DOHH2 (cell line): ENCODE results near the gene GLDN.
A peak's percentile ranks its signal among the peaks of the same experiment; 100 is the strongest.

ENCODE experiments used
- H3F3A ChIP-seq: fragments of 200-600 bp; sonication (generic), shearing (Covaris generic); 2 replicates; pipeline ENCODE4 v1.6.0; 2016; ENCODE audit warnings: antibody characterized with exemption, mild to moderate bottlenecking; ENCODE audit not compliant: control insufficient read depth, insufficient read depth
- H3K27ac ChIP-seq: fragments of 200-600 bp; sonication (generic); 2 replicates; pipeline ENCODE4 v1.5.1; 2014; ENCODE audit warnings: low read depth, mild to moderate bottlenecking, low read length, moderate library complexity
- H3K27me3 ChIP-seq: fragments of 200-600 bp; sonication (generic); 2 replicates; pipeline ENCODE4 v1.6.1; 2014; ENCODE audit warnings: mild to moderate bottlenecking, low read length, mixed read lengths; ENCODE audit not compliant: control insufficient read depth
- H3K36me3 ChIP-seq: fragments of 200-600 bp; sonication (generic); 2 replicates; pipeline ENCODE4 v1.6.1; 2014; ENCODE audit warnings: mild to moderate bottlenecking, low read length, moderate library complexity, mixed read lengths; ENCODE audit not compliant: control insufficient read depth
- H3K4me1 ChIP-seq: fragments of 200-600 bp; sonication (generic); 2 replicates; pipeline ENCODE4 v1.6.1; 2014; ENCODE audit warnings: mild to moderate bottlenecking, low read length, mixed read lengths; ENCODE audit not compliant: control insufficient read depth
- H3K4me2 ChIP-seq: fragments of 200-600 bp; sonication (generic); 2 replicates; pipeline ENCODE4 v1.6.0; 2014; ENCODE audit warnings: mild to moderate bottlenecking, low read length, moderate library complexity
- H3K4me3 ChIP-seq: fragments of 200-600 bp; sonication (generic); 2 replicates; pipeline ENCODE4 v1.5.1; 2014; ENCODE audit warnings: mild to moderate bottlenecking, low read length, mixed read lengths
- H3K79me2 ChIP-seq: fragments of 200-600 bp; sonication (generic); 2 replicates; pipeline ENCODE4 v1.6.1; 2014; ENCODE audit warnings: mild to moderate bottlenecking, low read length, mixed read lengths; ENCODE audit not compliant: control insufficient read depth
- H3K9me2 ChIP-seq: fragments of 200-600 bp; sonication (generic); replicated peaks from 2 replicates; pipeline ENCODE4 v1.6.1; 2014; ENCODE audit warnings: mild to moderate bottlenecking, low read length, mixed read lengths; ENCODE audit not compliant: control insufficient read depth
- H3K9me3 ChIP-seq: fragments of 200-600 bp; sonication (generic); 2 replicates; pipeline ENCODE4 v1.6.1; 2014; ENCODE audit warnings: antibody characterized with exemption, low read length, mixed read lengths; ENCODE audit not compliant: control insufficient read depth, insufficient read depth
- H4K20me1 ChIP-seq: fragments of 200-600 bp; sonication (generic); 2 replicates; pipeline ENCODE4 v1.6.0; 2014; ENCODE audit warnings: low read depth, mild to moderate bottlenecking, antibody characterized with exemption, low read length, moderate library complexity; ENCODE audit not compliant: control insufficient read depth, insufficient read depth
- EZH2phosphoT487 ChIP-seq: fragments of 200-600 bp; sonication (generic); IDR thresholded peaks from 2 replicates; pipeline ENCODE4 v1.6.1; 2017; ENCODE audit warnings: borderline replicate concordance, mild to moderate bottlenecking, antibody characterized with exemption, low read length, moderate library complexity, mixed read lengths
- TF ChIP-seq, protein P1 (sequence below): fragments of 200-600 bp; sonication (generic); IDR thresholded peaks from one replicate; pipeline ENCODE4 v1.5.1; 2014; ENCODE audit warnings: antibody characterized with exemption, mild to moderate bottlenecking, low read depth, low read length; ENCODE audit not compliant: poor library complexity, severe bottlenecking

Gene GLDN

DNA sequence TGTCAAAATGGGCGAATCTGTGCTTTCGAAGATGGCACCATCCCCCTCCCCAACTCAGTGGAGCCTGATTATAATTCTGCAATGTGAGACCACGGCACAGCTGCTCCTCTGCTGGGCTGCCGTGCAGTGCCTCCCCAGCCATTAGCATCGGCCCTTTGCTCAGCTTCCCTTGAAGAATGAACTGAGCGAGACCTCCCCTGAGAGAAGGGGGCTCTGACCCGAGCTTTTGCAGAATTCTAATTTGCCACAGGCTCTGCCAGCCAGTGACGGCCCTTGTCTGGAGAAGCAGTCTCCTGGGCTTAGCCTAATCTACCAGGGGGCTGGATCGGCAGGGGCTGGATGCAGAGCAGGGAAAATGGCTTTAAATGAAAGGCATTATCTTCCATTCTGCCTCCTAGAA, 57.2 kb downstream of the GLDN start:
- H3F3A ChIP-seq = no peaks in the 10 kb centered on the region
- no peak overlapping the region for H3K27ac ChIP-seq
- no peak overlapping the region for H3K4me2 ChIP-seq
- no peaks in the 10 kb centered on the region for H4K20me1 ChIP-seq
- TF ChIP-seq, protein P1, sequence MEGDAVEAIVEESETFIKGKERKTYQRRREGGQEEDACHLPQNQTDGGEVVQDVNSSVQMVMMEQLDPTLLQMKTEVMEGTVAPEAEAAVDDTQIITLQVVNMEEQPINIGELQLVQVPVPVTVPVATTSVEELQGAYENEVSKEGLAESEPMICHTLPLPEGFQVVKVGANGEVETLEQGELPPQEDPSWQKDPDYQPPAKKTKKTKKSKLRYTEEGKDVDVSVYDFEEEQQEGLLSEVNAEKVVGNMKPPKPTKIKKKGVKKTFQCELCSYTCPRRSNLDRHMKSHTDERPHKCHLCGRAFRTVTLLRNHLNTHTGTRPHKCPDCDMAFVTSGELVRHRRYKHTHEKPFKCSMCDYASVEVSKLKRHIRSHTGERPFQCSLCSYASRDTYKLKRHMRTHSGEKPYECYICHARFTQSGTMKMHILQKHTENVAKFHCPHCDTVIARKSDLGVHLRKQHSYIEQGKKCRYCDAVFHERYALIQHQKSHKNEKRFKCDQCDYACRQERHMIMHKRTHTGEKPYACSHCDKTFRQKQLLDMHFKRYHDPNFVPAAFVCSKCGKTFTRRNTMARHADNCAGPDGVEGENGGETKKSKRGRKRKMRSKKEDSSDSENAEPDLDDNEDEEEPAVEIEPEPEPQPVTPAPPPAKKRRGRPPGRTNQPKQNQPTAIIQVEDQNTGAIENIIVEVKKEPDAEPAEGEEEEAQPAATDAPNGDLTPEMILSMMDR = no peak
- TF ChIP-seq EZH2phosphoT487 = no peak
- H3K4me1 ChIP-seq = no peaks in the 10 kb centered on the region
- H3K9me2 ChIP-seq = no peaks in the 10 kb centered on the region
- H3K27me3 ChIP-seq = peaks cover 22% of the 10 kb centered on the region
- no peaks in the 10 kb centered on the region for H3K9me3 ChIP-seq
- H3K79me2 ChIP-seq = no peaks in the 10 kb centered on the region
- no peaks in the 10 kb centered on the region for H3K36me3 ChIP-seq
- H3K4me3 ChIP-seq = no peak overlapping the region

DNA sequence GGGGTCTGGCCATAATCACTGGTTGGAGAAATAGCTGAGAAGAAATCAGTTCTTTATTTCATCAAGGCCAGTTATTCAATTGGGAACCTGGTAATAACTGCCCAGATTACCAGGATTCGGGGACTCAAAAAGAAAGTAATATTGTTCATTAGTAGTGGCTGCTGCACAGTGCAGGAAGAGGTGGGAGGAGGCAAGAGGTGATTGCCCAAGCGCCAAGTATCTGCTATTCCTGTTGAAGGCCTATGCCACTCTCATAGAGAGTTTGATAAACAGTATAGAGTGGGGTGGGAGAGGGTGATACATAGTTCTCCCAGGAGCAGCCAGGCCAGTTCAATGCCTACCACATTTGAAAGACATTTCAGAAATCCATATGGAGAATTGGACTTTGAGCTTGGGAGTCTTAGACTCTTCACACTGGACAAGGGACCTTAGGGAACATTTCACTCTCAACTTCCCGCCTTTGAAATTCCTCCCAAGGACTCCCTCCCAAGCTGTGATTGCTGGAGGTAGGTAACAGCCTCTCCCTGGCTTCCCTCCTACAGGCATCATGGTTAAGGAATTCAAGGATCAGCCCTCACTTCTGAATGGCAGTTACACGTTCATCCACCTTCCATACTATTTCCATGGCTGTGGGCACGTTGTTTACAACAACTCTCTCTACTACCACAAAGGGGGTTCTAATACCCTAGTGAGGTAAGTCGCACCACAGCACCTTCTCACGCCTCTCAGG, 59.8 kb downstream of the GLDN start:
- no peaks in the 10 kb centered on the region for H3F3A ChIP-seq
- no peaks in the 10 kb centered on the region for H3K9me2 ChIP-seq
- no peak overlapping the region for H3K27ac ChIP-seq
- no peaks in the 10 kb centered on the region for H4K20me1 ChIP-seq
- no peaks in the 10 kb centered on the region for H3K9me3 ChIP-seq
- no peaks in the 10 kb centered on the region for H3K36me3 ChIP-seq
- no peaks in the 10 kb centered on the region for H3K79me2 ChIP-seq
- H3K4me2 ChIP-seq = no peak overlapping the region
- H3K4me3 ChIP-seq = no peak overlapping the region
- H3K27me3 ChIP-seq = peaks cover 31% of the 10 kb centered on the region
- TF ChIP-seq, protein P1 = no peak
- no peak for TF ChIP-seq EZH2phosphoT487
- H3K4me1 ChIP-seq = no peaks in the 10 kb centered on the region

- H3K4me2 ChIP-seq = no peak overlapping the region
- H3K27me3 ChIP-seq = peaks cover 33% of the 10 kb centered on the region
- no peaks in the 10 kb centered on the region for H3F3A ChIP-seq
- H3K4me3 ChIP-seq = no peak overlapping the region
- H3K4me1 ChIP-seq = no peaks in the 10 kb centered on the region
- H3K27ac ChIP-seq = no peak overlapping the region
- H3K9me2 ChIP-seq = no peaks in the 10 kb centered on the region
- TF ChIP-seq EZH2phosphoT487 = no peak
- TF ChIP-seq, protein P1 = peak; percentile 73
- H3K79me2 ChIP-seq = no peaks in the 10 kb centered on the region
- H4K20me1 ChIP-seq = no peaks in the 10 kb centered on the region
- H3K36me3 ChIP-seq = no peaks in the 10 kb centered on the region
- no peaks in the 10 kb centered on the region for H3K9me3 ChIP-seq
Measured at GRCh38 chr15:51401872-51402517, 60.5 kb downstream of the GLDN start.
